ENCODE measurements around the gene DDI2.

DDI2 gene

DNA sequence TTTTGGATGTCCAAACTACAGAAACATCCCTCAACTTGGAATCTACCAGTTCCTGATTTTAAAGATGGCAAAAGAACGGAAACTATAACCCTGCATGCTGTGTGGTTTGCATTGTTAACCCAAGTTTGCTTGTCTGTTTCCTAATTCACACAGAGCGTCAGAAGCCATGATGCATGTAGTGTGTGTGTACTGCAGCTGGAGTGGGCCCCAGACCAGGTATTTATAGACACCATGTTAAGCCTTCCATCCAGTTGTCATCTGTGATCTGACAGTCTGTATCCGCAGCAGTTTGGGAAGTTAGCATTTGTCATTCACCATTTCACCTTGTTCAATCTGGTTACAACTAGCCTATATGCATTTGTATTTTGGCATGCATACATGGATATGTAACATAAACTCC lies 39.2 kb downstream of the DDI2 start:
- no peak for TF ChIP-seq CTCF (conservative IDR thresholded peaks at IDR 0.05; ENCODE audit: low read depth, low read length)
- H3K4me3 ChIP-seq (ENCODE audit: low read depth, low read length): no peak overlapping the region
- DNase-seq (ENCODE audit: low read depth): no peak

- DNase-seq (ENCODE audit: low read depth): no peak
- no peak overlapping the region for H3K4me3 ChIP-seq (ENCODE audit: low read depth, low read length)
- no peak for TF ChIP-seq CTCF (conservative IDR thresholded peaks at IDR 0.05; ENCODE audit: low read depth, low read length)
These were observed 39.8 kb downstream of the DDI2 start for GRCh38 chr1:15657021-15657420.

GRCh38 chr1:15660151-15660550 lies 42.9 kb downstream of the DDI2 start:
- no peak overlapping the region for H3K4me3 ChIP-seq (ENCODE audit: low read depth, low read length)
- TF ChIP-seq CTCF (conservative IDR thresholded peaks at IDR 0.05; ENCODE audit: low read depth, low read length): no peak
- no peak for DNase-seq (ENCODE audit: low read depth)

GRCh38 chr1:15662477-15662876 lies 45.2 kb downstream of the DDI2 start:
- no peak for DNase-seq (ENCODE audit: low read depth)
- no peak for TF ChIP-seq CTCF (conservative IDR thresholded peaks at IDR 0.05; ENCODE audit: low read depth, low read length)
- H3K4me3 ChIP-seq (ENCODE audit: low read depth, low read length): no peak overlapping the region

GRCh38 chr1:15663925-15664324 lies 46.7 kb downstream of the DDI2 start:
- no peak for DNase-seq (ENCODE audit: low read depth)
- no peak for TF ChIP-seq CTCF (conservative IDR thresholded peaks at IDR 0.05; ENCODE audit: low read depth, low read length)
- no peak overlapping the region for H3K4me3 ChIP-seq (ENCODE audit: low read depth, low read length)

GRCh38 chr1:15667362-15667761 lies 50.1 kb downstream of the DDI2 start:
- DNase-seq (ENCODE audit: low read depth): no peak
- no peak overlapping the region for H3K4me3 ChIP-seq (ENCODE audit: low read depth, low read length)
- no peak for TF ChIP-seq CTCF (conservative IDR thresholded peaks at IDR 0.05; ENCODE audit: low read depth, low read length)

- no peak for DNase-seq (ENCODE audit: low read depth)
- no peak overlapping the region for H3K4me3 ChIP-seq (ENCODE audit: low read depth, low read length)
These were observed 51.0 kb downstream of the DDI2 start for GRCh38 chr1:15668089-15668754.

More at GRCh38 chr1:15668089-15668754, 51.0 kb downstream of the DDI2 start:
- no peak for TF ChIP-seq CTCF (conservative IDR thresholded peaks at IDR 0.05; ENCODE audit: low read depth, low read length)

All from choroid plexus epithelial cell (primary cell).